CD4-positive, alpha-beta T cell treated with Interleukin-21 for 1 hour (primary cell): ENCODE results near the gene VANGL2.
A peak's percentile ranks its signal among the peaks of the same experiment; 100 is the strongest.

Experiments
- DNase-seq: peaks from one replicate; pipeline ENCODE4 v3.0.0-alpha.2; 2020

VANGL2 gene

DNA sequence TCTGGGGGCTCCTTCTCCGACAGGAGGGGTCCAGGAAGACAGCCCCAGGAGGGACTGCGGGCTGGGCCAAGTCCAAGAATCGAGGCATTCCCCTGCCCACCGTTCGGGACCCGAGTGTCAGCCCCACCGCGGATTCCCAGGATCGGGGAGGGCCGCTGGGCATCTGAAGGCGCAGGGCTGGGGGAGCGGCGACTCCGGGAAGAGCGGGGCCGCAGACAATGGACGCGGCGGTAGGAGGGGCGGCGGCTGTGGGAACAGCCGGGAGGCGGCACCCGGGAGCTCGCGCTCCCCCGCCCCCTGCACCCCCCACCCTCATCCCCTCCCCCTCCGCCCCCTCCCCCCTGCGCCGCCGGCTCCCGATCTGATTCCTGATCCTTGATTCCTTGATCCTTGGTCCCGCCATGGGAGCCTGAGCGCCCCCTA, at the start of gene VANGL2:
TSS of gene VANGL2 (plus strand) at position 342 of the 423 bp plus-strand sequence. CDS start 15,274 bp downstream, outside the sequence.
- DNase-seq = peak; percentile 42

DNA sequence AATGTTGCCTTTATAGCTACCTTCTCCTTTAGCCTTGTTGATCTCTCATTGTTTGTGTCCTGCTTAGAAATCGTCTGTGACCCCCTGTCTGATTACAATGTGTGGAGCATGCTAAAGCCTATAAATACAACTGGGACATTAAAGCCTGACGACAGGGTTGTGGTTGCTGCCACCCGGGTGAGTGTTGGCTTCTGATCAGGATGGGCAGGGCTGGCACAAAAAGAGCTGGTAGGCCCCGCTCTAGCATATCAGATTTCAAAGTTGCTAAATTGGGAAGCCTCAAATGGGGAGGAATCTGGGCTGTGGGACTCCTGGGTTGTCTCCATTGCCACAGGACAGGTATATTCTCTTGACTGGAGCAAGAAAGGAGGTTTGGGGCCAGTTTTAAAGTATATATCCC, 48.7 kb upstream of the VANGL2 start:
- no peak for DNase-seq

DNA sequence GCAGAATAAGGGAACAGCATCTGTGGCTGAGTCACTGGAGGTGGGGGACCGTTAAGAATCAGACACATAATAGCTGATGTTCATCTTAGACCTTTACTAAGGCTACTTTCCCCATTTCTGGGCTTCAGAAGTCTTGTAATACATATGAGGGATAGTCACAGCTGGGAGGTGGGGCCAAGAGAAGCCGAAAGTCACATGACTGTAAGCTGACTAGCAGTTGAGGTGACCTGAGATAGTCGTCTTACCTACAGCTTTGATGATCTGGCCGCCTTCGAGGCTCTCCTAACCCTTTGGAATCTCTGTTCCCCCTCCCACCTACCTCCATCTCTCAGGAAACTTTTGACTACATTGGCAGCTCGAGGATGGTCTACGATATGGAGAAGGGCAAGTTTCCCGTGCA, 47.8 kb upstream of the VANGL2 start:
- DNase-seq = no peak

DNA sequence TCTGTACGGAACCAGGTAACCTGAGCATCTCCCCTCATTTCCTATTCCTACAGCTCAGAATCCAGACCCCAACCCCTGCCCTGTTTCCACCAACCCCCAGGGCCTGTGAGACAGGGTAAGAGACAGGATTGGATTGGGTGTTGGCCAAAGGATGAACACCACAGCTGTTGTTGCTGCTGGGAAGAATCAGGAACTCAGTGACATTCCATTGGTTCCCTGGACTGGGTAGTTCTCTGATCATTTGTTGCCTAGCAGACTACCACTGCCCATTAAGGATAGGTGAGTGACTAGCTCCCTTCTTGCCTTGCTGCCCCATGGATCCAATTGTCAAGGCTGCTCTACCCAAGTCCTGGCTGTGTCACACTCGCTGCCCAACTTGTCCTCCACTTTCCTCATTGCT, 47.1 kb upstream of the VANGL2 start:
- DNase-seq = no peak

DNA sequence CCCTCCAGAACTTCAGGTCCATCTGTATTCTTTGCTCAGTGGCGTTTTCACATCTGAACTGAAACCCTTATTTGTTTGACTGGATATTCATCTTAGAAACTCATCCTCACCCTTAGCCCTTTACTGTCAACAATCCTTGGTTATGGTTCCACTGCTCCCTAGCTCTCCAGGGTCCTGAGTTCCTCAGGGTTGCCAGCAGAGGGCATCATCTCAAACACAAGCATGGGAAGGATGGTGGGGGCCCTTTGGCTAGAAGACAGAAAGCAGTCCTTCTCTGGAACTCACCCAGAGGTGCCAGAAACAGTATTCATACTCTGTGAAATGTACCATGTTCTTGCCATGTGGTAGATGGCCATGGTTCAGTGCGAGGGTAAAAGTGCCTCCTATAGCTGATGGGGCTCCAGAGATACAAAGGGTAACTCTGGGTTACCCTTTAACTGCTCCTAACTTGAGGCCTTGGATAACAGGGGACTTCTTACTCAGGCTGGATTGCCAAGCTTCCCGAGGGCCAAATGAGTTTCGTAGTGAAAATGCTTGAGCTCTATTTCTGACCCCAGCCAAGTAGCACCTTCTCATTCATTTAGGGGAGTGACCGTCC, 45.9 kb upstream of the VANGL2 start:
- peak; percentile 24 for DNase-seq

DNA sequence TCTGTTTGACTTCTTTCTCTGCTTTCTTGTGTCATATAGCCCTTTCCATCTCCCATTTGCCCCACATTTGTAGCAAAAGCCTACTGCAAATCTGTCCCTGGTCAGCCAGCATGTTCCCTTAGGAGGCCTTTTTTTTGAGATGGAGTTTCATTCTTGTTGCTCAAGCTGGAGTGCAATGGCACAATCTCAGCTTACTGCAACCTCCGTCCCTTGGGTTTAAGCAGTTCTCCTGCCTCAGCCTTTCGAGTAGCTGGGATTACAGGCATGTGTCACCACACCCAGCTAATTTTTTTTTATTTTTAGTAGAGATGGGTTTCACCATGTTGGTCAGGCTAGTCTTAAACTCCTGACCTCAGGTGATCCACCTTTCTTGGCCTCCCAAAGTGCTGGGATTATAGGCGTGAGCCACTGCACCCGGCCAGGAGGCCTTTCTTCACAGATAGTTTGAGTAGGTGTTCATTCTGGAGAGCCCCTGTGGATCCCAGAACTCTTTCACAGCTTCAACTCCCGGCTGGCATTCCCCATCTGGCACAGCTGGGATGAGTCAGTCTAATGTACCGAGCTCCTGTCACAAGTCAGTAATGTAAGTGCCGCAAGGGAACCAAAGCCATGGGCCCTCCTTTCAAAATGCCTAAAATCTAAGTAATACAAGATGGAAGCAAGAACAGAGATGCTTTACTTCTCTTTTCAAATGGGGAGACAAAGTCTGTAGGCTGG, 42.9 kb upstream of the VANGL2 start:
- no peak for DNase-seq

DNA sequence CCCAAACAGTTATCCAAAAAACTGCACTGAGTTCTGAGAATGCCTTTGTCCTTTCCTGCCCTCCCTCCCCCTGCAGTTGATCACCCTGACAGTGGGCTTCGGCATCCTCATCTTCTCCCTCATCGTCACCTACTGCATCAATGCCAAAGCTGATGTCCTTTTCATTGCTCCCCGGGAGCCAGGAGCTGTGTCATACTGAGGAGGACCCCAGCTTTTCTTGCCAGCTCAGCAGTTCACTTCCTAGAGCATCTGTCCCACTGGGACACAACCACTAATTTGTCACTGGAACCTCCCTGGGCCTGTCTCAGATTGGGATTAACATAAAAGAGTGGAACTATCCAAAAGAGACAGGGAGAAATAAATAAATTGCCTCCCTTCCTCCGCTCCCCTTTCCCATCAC, 42.3 kb upstream of the VANGL2 start:
- DNase-seq = no peak

DNA sequence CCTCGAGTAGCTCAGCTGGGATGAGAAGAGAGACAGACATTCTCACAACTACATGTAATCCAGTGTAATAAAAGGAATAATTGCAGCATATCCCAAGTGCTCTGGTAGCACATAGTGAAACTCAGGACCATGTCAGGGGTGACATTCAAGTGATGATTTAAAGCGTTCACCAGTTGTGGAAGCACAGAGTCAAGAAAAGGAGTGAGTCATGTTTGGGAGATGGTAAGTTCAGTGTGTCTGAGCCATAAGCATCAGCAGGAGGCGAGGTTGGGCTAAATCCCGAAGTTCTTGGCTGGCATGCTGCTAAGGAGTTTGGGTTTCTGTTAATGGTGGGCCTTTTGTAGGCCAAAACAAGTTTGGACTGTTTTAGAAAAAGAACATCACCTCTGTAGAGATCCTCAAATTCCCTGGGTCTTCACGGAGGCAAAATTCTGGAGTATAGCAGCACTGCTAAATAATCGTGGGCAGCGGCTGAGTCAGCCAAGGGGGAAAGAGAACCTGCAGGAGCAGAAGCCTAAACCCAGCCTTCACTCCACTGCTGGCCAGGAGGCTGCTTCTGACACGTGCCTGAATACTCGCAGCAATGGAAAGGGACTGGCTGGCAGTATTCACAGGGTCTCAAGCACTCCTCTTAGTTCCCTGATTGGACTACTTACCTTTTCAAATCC, 40.7 kb upstream of the VANGL2 start:
- no peak for DNase-seq

DNA sequence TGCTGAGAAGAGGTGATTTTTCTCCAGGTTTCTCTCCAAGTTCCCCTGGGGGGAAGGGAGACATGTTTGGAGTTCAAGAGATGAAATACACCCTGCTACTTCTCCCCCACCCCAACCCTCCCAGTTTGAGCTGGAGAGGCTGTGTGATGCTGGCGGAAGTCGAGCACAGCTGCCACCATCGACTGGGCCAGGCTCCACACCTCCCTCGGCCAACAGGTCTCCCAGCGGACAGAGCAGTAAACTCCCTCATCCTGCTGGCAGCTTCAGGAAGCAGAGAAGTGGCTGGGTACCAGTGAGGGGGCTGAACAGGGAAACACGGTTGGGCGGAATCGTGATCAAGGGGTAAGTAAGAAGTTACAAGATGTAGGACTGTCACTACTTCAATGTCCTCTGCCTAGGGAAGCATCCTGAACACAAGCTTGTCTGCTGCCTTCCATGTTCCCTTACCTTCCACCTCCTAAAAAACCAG, 40.1 kb upstream of the VANGL2 start:
- no peak for DNase-seq

DNA sequence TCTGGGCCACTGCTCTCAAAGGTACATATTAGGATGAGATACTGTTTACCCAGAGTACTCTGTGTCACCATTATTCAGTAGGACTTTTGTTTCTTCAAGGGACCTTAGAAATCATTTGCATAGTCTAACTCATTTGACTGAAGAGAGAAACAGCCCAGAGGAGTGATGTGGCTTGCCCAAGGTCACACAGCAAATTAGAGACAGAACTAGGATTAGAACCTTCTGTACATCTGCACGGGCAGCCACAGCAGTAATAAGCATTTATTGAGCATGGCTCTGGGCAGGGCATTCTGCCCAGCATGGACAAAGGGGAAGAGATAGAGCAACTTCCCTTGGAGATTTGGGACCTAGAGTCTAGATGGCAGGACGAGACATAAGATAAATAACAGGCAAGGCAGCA, 39.2 kb upstream of the VANGL2 start:
- no peak for DNase-seq

DNA sequence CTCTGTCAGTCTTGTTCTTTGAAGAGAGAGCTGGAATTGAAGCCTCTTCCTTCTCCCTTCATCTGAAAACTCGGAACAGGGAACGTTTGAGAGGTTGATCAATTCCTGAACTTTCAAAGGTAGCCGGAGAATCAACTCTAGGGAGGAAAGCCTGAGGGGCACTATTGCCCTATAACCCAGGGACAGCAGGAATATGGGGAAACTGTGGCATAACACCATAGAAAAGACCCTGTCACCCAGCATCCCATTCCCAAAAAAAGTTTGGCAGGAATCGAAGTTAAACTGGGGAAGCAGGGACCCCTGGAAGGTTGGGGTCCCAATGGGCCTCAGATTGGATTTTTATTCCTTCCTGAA, 38.6 kb upstream of the VANGL2 start:
- no peak for DNase-seq

DNA sequence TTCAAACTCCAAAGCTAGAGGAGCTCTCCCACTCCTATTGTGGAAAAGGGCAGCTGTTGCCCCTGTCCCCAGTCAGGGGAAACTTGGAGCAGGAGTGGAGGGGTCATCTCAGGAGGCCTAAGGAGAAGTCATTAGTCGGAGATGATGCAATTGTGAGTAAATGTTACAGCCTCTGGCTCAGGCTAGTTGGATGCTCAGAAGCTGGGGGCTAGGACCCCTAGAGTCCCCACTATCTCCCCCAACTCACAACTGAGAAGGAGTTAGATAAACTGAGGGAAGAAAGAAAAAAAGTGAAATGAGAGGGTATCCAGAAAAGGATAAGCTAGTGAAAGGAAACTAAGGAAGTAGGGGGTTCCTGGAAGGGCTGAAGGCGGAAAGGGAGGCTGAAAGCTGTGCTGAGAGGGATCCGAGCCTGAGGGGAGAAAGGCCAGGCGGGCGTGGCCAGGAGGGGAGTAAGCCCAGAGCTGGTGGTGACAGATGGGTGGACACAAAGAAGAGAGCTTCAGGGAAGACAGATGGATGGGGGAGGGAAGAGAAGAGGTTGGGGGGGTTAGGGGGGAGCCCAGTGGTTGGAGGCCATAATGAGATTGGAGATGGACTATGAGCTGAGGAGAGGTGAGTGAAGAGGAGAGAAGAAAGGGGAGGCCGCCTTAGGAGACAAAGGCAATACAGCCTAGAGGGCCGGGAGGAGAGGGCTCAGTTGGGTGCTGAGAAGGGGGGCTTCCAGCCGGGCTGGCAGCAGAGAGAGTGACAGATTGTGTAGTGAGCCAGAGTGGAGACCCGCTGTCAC, 38.0 kb upstream of the VANGL2 start:
- no peak for DNase-seq

DNA sequence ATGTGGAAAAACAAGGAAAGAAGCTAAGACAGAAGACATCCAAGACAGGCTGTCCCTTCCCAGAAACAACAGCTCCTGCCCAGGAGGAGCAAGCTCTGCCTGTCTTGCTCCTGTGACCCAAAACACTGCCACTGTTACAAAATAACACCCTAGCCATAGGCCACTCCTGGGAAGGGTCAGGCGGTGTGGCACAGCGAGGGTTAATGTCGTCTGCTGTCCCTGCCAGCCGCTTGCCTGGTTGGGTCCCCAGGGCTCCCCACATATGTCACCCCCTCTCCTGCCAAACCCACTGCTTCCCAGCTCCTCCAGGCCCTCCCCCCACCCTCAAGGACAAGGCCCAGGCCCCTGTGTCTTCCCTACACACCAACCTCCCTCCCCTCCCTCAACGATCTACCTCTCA, 37.4 kb upstream of the VANGL2 start:
- no peak for DNase-seq

DNA sequence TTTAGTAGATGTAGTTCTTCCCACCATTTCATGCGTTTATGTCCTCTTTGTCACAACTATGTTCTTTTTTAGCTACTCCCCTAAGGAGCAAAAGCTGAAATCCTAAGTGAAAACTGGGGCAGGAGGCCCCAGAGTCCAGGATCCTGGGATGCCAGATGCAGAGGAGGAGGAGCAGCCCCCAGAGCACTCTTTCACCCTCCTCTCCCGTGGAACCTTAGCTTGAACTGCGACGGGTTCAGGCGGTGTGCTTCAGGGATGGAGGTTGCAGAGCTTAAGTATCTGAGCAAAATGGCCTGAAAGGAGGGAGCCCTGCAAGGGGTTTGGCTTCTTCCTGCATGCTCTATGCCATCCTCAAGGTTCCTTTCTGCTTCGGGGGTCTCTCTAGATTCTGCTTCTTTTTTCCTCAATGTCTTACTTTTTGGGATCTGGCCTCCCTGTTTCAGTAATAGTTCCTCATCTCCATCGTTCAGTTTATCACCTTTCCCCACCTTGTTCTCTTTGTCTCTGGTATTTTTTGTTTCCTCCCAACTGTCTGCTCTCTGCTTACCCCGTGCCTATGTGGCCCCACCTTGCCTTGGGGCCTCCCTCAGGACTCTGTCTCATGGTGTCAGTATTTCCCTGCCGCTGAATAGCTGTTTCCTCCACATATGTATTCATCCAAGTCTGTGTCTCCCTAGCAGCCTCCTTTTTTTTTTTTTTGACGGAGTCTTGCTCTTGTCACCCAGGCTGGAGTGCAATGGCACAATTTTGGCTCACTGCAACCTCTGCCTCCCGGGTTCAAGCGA, 36.2 kb upstream of the VANGL2 start:
- DNase-seq = no peak

DNA sequence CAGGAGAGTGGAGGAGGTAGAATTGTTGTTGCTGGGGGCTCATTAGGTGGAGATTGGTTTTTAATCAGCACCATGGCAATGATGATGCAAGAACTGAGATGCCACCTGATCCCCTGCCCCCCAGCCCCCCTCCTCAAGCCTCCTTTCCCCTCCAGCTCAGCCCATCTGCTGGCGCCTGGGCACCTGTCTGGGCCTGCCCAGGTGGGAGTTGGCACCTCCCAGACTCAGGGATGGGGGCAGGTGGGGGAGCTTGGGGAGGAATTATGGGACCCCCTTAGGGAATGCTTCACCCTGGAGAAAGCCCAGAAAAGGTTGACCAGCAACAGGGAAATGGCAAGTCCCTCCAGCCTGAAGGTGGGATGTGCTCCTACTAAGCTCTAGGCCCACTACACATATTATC, 35.0 kb upstream of the VANGL2 start:
- no peak for DNase-seq

DNA sequence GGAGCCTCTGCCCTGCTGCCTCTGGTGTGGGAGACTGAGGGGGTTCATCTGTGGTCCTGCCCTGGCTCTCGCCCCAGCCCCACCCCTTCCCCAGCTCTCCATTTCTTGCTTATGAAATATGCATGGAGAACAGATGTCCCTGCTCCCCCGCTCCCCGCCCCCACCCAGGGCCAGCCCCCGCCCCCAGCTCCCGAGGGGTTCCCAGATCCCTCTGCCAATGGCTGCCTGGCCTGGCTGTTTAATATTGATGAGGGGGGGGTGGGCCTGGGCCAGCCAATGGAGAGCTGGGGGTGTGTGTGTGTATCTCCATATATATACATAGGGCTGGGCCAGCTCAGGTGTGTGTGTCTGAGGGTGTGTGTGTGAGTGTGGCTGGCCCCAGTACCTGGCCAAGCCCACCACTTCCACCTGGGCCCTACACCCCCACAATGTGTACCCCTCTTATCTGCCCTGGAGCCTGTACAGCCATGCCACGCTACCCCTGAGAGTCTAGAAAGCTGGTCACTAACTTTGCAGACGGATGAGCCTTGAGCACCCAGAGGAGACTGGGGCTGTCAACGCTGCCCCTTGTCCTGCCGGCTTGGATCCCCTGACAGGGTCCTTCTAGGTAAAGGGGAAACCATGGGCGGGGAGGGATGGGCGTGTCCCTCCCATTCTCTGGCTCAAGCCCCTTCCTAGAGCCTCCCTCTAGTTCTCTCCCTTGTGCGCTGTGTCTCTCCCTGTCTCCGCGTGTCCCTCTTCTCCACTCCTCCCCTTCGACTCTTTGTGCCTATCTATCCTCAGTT, 33.4 kb upstream of the VANGL2 start, which contains the start of gene NHLH1:
TSS of gene NHLH1 (plus strand) at position 341 of the 785 bp plus-strand sequence. CDS start 3,661 bp downstream, outside the sequence.
- no peak for DNase-seq

DNA sequence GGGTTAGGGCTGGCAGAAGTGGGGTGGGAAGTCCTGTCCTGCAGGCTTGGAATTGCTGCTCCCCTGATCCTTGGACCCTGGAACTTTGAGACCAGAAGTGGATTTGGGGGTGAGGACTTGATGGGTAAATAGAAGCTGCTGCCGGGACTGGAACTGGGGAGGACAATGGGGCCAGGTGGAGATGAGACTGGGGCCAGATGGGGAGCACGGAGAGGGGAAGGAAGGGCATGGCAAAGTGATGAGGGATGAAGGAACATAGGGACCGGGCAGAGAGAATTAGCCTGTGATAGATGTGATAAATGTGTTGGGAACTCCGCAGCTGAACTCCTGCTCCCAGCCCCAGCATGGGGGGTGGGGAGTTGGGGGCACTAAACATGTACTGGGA, 32.9 kb upstream of the VANGL2 start:
- DNase-seq = no peak

DNA sequence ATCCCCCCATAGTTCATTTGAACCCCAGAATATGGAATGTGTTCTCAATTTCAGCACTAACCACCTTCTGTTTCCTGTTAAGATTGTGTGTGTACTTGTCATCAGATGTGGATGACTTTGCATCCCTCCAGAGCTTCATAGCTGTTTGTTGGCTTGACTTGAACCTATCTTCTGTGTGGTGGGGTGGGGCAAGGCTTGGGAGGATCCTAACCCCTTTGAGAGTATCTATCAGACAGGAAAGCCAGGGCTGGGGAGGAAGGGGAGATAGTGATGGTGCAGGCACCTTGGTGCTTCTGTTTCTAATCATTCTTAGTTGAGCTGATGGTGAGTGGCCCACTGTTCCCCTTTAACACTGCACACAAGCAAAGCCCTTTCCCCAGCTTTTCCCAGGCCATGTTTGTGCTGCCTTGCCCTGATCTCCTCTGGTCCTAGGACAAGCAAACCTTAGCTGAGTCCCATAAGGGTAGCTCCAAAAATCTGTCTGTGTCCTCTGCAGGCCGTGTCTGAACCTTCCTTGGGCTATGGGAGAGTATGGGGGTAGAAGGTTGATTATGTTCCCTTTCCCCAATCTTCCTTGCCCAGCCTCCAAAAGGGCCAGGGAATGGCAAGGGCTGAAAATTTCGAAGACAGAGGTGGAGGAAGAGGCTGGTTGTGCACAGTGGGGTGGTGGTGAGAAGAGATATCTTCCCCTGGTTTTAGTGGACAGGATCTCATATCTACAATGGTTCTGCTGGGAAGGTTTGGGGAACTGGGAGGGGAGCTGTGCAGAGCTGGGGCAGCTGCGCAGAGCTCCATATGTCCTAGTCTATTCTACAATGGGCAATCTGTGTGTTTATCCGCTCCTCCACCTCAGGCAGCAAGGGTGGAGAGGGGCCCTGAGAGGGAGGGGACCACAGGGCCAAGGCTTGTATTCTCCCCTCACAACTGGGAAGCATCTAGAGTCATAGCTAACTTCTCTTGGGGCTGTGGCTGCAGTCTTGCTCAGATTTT, 32.1 kb upstream of the VANGL2 start:
- no peak for DNase-seq

DNA sequence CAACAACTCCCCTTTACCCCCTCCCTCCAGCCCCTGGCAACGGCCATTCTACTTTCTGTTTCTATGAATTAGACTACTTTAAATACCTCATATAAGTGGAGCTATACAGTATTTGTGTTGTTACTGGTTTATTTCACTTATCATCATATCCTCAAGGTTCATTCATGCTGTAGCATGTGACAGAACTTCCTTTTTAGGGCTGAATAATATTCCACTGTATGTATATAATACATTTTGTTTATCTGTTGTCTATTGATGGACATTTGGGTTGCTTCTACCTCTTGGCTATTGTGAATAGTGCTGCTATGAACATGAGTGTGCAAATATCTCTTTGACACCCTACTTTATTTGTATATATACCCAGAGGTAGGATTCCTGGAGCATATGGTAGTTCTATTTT, 31.3 kb upstream of the VANGL2 start:
- DNase-seq = no peak
